Left lung (tissue), 10 donors: ENCODE data around the gene CBL. TPM values are rescaled to one million over a fixed set of nuclear protein-coding genes. Genes with fewer than 3 reads are reported as not detected.
"Not testable (repeated sequence)": the region's sequence is repeated elsewhere in the genome, so short reads cannot be mapped to it uniquely, and the experiment has no call there.

Experiments
- ATAC-seq: fragments of 200-7000 bp; cut with Tn5 transposase; one replicate; pipeline ENCODE4 v1.9.1; 2020; ENCODE audit warnings: moderate library complexity
- DNase-seq, 4 donors: peaks; one replicate each; pipeline ENCODE4 v3.0.0-alpha.2; 2013 to 2020
- H3K27ac ChIP-seq, 2 donors: fragments of 200-600 bp; sonication (generic) in 1 of 2; one replicate each; pipeline versions ENCODE4 v1.5.0 to v1.8.0; 2020 to 2021
- H3K27me3 ChIP-seq, 2 donors: fragments of 200-600 bp; sonication (generic) in 1 of 2; one replicate each; pipeline versions ENCODE4 v1.5.0 to v1.8.0; 2020 to 2021
- H3K36me3 ChIP-seq, 2 donors: fragments of 200-600 bp; sonication (generic) in 1 of 2; one replicate each; pipeline versions ENCODE4 v1.5.0 to v1.8.0; 2020 to 2021
- H3K4me1 ChIP-seq, 2 donors: fragments of 200-600 bp; one replicate each; pipeline ENCODE4 v1.8.0; 2021
- H3K4me3 ChIP-seq, 2 donors: fragments of 200-600 bp; sonication (generic) in 1 of 2; one replicate each; pipeline versions ENCODE4 v1.5.0 to v1.8.0; 2020 to 2021; ENCODE audit warnings: mild to moderate bottlenecking in 1 of 2
- H3K9me3 ChIP-seq, 2 donors: fragments of 200-600 bp; sonication (generic) in 1 of 2; one replicate each; pipeline versions ENCODE4 v1.5.0 to v1.8.0; 2020 to 2021
- intact Hi-C, 2 donors: fragments of 100-400 bp; cut with DNase I; formaldehyde crosslinking; loops; one replicate each; pipeline versions ENCODE4 v1.11.2 to v1.14.2; 2022
- polyA plus RNA-seq, 6 donors: library from polyadenylated mRNA; unstranded; fragments of 120-200 nt; gene quantifications; one replicate each; pipeline ENCODE4 v1.2.1, GENCODE V29; 2013; ENCODE audit not compliant: insufficient read length in 6 of 6
- total RNA-seq, 2 donors: library from RNA; stranded (reverse); fragmentation: NEBNext Ultra II Directional; extraction: Animal tissue kit (Norgen Biotek cat#: 25700); gene quantifications; one replicate each; pipeline ENCODE4 v1.2.1, GENCODE V29; 2021
- TF ChIP-seq, protein P1 (sequence below), 2 donors: fragments of 200-600 bp; sonication (generic) in 1 of 2; IDR thresholded peaks; one replicate each; pipeline versions ENCODE4 v1.5.0 to v1.8.0; 2021; ENCODE audit warnings: antibody characterized with exemption in 2 of 2
- donor health status: DM: no; HTN: yes; CAD: no.
- donor health status: DM: no; HTN: no; CAD: no.

CBL gene
- total and polyA plus RNA-seq, 8 donors: 18.9 to 36.6 (median 22.1) TPM

DNA sequence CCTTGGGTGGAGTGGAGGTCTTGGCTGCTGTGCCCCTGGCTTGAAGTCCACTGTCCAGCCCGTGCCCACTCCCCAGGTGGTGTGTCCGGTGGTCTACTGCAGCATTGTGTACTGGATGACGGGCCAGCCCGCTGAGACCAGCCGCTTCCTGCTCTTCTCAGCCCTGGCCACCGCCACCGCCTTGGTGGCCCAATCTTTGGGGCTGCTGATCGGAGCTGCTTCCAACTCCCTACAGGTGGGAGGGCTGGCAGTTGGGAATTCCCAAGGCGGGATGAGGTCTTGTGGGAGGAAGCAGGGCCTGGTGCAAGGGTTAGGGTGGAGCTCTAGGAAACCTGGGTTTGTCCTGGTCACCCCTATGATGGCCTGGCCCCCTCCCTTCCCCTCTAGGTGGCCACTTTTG, 46.0 kb upstream of the CBL start:
- Histone ChIP-seq H3K4me1 (no peaks in the 10 kb centered on the region), H3K27me3 (no peaks in the 10 kb centered on the region), H3K9me3 (no peaks in the 10 kb centered on the region), H3K4me3 (no peak overlapping the region), H3K27ac (no peak overlapping the region), H3K36me3 (no peaks in the 10 kb centered on the region)
- ATAC-seq (no peak), DNase-seq (no peak)
- intact Hi-C loops: no loop called here
- TF ChIP-seq, protein P1, sequence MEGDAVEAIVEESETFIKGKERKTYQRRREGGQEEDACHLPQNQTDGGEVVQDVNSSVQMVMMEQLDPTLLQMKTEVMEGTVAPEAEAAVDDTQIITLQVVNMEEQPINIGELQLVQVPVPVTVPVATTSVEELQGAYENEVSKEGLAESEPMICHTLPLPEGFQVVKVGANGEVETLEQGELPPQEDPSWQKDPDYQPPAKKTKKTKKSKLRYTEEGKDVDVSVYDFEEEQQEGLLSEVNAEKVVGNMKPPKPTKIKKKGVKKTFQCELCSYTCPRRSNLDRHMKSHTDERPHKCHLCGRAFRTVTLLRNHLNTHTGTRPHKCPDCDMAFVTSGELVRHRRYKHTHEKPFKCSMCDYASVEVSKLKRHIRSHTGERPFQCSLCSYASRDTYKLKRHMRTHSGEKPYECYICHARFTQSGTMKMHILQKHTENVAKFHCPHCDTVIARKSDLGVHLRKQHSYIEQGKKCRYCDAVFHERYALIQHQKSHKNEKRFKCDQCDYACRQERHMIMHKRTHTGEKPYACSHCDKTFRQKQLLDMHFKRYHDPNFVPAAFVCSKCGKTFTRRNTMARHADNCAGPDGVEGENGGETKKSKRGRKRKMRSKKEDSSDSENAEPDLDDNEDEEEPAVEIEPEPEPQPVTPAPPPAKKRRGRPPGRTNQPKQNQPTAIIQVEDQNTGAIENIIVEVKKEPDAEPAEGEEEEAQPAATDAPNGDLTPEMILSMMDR (IDR thresholded peaks at IDR 0.05): no peak

DNA sequence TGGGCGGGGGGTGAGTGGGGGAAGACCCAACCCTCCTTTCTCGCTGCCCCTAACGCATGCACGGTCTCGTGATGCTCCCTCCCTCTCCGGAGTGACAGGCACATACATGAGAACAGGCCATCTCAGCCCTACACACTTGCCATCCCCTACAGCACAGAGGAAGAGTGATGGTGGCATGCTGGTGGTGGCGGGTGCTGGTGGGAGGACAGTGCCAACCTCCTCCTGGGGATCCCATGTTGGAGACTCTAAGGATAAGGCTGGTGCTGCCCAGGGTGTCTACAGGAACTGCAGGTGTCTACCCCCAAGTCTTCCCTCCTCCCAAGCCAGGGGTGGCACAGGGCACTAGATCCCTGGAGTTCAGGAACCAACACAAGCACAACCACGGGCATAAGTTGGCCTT, 44.3 kb upstream of the CBL start:
- no peak for ATAC-seq

DNA sequence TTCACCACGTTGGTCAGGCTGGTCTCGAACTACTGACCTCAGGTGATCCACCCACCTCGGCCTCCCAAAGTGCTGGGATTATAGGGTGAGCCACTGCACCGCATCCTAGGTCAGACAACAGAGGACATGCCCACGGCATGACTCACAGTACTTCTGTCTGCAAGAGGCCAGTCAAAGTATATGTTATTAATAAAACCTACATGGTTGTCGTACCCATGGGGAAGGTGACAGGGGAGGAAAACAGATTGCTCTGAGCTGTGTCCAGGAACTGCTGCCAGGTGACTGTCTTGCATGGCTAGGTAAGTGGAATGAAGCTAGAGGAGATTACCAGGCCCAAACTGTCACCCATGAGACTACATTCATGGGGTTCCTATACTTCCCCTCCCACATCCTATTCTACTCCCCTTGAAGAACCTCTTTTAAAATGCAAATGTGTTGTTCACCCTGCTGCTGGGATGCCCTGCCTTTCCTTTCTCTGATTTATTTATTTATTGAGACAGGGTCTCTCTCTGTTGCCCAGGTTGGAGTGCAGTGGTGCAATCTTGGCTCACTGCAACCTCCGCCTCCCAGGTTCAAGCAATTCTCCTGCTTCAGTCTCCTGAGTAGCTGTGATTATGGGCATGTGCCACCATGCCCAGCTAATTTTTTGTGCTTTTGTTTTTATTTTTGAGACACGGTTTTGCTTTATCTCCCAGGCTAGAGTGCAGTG, 39.6 kb upstream of the CBL start:
- no peak overlapping the region for H3K4me3 ChIP-seq
- no peak for DNase-seq
- no peak overlapping the region for H3K27ac ChIP-seq
- intact Hi-C loops: no loop called here
- no peaks in the 10 kb centered on the region for H3K27me3 ChIP-seq
- peaks cover 0 to 13% of the 10 kb centered on the region in 2 donors for H3K4me1 ChIP-seq
- ATAC-seq: peak; percentile 3
- TF ChIP-seq, protein P1 (IDR thresholded peaks at IDR 0.05): no peak
- H3K36me3 ChIP-seq: no peaks in the 10 kb centered on the region
- H3K9me3 ChIP-seq: no peaks in the 10 kb centered on the region

More for the DNA sequence above, 44.3 kb upstream of the CBL start:
- intact Hi-C loops: no loop called here
- no peaks in the 10 kb centered on the region for H3K36me3 ChIP-seq
- H3K4me3 ChIP-seq: no peak overlapping the region
- H3K27me3 ChIP-seq: no peaks in the 10 kb centered on the region
- TF ChIP-seq, protein P1 (IDR thresholded peaks at IDR 0.05): no peak
- H3K27ac ChIP-seq: no peak overlapping the region
- no peaks in the 10 kb centered on the region for H3K9me3 ChIP-seq
- no peaks in the 10 kb centered on the region for H3K4me1 ChIP-seq
- no peak for DNase-seq

DNA sequence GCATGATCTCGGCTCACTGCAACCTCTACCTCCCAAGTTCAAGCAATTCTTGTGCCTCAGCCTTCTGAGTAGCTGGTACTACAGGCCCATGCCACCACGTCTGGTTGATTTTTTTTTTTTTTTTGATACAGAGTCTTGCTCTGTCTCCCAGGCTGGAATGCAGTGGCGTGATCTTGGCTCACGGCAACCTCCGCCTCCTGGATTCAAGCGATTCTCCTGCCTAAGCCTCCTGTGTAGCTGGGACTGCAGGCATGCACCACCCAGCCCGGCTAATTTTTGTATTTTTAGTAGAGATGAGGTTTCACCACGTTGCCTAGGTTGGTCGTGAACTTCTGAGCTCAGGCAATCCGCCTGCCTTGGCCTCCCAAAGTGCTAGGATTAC, 39.1 kb upstream of the CBL start:
- H3K36me3 ChIP-seq, DNase-seq, H3K27me3 ChIP-seq, ATAC-seq, H3K27ac ChIP-seq, H3K9me3 ChIP-seq, intact Hi-C loops, H3K4me3 ChIP-seq: not testable (repeated sequence)
- peaks cover 0 to 13% of the 10 kb centered on the region in 2 donors for H3K4me1 ChIP-seq

DNA sequence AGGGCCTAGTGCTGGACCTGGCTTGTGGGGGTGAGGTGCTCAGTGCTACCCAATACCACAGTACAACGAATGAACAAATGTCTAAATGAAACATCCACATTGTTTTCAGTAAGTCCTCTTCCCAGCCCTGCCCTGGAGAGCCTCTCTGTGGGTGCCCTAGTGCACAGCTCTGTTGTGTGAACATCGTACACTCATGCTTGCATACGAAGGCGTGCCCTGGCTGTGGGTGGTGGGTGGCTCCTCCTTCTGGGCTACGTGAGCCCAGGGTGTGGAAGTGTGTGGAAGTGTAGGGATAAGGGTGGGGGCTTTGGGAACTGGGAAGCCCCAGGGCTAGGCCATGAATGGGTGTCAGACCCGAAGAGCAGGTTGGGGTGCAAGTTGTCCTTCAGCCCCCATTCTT, 38.2 kb upstream of the CBL start:
- ATAC-seq (peak; percentile 12), DNase-seq (no peak)
- TF ChIP-seq, protein P1 (IDR thresholded peaks at IDR 0.05): no peak
- peak overlapping the region in 1 of 2 donors; percentile 95 for H3K27ac ChIP-seq
- H3K9me3 ChIP-seq: no peaks in the 10 kb centered on the region
- intact Hi-C loops: no loop called here
- no peak overlapping the region for H3K4me3 ChIP-seq
- peaks cover 0 to 13% of the 10 kb centered on the region in 2 donors for H3K4me1 ChIP-seq
- H3K36me3 ChIP-seq: no peaks in the 10 kb centered on the region
- no peaks in the 10 kb centered on the region for H3K27me3 ChIP-seq
